Endometrium (tissue), 2 donors: ENCODE data around the gene PRELP.
"Not testable (repeated sequence)": the region's sequence is repeated elsewhere in the genome, so short reads cannot be mapped to it uniquely, and the experiment has no call there.

Experiments
- FAIRE-seq: peaks from 2 replicates; lab custom pipeline; 2012; peaks lifted over from hg19 to GRCh38; lab: Jason Lieb, UNC
- donor health status: control.
- donor health status: control.

The PRELP gene

DNA sequence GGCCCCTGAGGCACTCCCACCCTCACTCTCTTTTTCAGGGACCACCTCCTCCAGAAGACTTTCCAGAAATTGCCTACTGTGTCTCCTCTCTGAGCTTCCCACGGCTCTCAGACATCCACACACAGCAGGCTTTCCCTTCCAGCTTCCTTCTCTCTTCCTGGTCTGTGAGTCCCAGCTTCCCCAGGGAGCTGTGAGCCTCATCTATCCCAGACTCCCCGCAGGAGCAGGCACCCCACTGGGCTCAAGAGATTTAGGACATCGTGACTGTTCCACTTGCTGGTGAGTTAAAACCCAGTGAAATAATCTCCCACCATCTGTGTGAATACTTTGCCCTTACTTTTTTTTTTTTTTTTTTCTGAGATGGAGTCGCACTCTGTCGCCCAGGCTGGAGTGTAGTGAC lies 22.0 kb upstream of the PRELP start:
- FAIRE-seq = no peak

DNA sequence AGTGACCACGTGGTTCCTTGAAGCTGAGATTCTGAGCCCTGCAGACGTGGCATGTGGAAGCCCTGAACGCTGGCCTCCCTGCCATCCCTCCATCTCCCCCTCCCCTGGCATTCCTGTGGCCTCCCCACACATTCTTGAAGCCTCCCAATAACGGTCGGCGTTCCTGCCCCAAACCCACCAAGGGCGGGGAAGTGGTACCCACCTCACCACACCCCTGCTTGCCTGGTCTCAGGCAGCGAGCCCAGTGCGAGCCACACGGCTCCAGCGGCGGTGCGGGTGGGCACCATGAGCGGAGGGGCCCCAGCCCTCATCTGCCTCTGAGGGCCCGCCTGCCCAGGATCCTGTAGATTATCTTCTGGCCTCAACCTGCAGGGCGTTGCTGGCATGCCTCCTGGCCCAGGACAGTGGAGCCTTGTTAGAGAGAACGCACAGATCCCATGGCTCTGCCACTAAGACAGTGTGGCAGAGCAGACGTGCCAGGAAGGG lies 20.6 kb upstream of the PRELP start:
- FAIRE-seq = no peak

DNA sequence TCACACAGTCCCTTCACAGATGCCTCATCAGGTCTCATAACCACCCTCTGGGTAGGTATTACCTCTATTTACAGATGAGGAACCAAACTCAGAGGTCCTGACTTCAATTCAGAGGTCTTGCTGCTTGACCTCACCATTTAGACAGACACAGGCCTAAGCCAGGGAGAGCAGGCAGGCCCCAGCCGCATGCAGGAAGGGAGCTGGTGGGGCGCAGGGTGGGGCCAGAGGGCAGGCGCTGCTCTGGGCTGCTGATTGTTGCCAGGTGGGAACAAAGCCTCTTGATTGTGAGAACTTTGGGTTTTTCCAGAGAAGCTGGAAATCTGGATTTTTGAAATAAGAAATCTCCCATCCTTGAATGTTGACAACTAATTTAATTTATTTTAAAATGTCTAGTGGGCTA lies 19.9 kb upstream of the PRELP start:
- no peak for FAIRE-seq

DNA sequence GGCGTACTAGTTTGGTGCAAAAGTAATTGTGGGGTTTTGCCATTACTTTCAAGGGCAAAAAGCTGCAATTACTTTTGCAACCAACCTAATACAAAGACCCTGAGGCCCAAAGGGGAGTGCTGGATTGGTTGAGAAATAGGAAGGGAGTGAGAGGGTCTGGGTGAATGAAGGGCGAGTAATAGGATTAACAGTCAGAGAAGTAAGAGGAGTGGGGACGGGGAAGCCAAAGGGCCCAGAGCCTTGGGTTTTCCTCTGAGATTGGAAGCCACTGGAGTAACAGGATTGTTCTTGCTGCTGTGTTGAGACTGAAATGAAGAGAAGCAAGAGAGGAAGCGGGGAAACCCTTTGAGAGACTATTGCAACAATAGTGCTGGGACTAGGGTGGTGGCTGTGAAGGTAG lies 19.0 kb upstream of the PRELP start:
- no peak for FAIRE-seq

DNA sequence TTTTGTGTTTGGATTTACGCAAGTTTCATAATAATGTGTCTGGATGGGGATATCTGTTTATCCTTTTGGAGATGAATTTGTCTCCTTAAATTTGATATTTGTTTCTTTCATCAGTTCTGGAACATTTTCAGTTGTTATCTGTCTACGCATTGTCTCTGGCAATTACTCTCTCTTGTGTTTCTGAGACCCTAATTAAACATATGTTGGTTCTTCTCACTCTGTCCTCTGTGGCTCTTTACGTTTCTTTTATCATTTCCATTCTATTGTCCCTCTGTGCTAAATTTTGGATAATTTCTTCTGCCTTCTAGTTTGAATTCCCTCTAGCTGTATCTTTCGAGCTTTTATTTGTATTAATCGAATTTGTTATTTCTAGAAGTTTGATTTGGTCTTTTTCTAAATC lies 17.5 kb upstream of the PRELP start:
- no peak for FAIRE-seq

DNA sequence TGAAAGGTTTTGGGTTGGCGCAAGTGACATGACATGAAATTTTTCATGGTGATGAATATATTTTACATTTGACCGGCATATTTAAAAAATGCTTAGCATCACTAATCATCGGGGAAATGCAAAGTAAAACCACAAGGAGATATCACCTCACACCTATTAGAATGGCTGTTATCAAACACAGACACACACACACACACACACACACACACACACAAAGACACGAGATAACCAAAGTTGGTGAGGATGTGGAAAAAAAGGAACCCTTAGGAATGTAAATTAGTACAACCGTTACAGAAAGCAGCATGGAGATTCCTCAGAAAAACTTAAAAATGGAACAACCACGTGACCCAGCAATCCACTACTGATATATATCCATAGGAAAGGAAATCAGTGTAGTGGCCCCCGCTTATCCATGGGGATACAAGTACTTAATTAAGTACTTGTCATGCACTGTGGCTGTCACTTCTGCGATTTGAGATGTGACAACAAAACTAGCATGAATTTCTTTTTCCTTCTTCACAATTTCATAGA lies 15.9 kb upstream of the PRELP start:
- no peak for FAIRE-seq

DNA sequence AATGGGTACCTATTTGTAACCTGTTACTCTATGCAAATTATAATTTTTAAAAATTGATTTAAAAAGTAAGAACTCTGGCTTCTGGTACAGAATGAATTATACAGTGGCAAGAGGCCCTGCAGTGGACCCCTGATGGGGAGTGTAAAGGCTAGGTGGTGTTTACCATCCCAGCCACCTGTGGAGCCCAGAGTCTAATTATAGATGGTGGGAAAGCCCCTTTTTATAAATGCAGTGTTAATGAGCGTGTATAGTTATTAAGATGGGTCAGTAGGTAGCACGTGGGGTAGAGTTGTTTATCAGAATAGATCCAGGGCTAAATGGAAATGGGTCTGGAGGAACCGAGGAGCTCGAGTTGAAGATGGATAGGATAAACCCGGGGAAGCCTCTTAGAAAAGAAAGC lies 13.9 kb upstream of the PRELP start:
- no peak for FAIRE-seq

DNA sequence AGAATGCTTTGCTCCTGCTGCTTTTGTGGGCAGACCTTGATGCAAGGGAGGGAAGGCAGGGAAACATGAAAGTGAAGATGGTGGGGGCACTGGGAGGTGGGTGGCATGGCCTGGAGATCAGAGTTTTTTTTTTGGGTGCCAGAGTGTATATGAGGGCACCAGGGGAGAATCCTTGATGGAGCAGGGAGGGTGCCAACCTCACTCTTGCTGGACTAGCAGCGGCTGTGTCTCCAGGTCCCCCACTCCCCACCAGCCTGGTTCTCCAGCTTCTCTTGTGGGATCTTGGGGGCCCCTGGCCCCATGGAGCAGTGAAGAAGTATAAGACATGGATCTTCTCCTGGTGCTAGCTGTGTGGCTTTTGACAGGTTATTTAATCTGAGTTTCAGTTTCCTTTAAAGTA lies 13.5 kb upstream of the PRELP start:
- no peak for FAIRE-seq

DNA sequence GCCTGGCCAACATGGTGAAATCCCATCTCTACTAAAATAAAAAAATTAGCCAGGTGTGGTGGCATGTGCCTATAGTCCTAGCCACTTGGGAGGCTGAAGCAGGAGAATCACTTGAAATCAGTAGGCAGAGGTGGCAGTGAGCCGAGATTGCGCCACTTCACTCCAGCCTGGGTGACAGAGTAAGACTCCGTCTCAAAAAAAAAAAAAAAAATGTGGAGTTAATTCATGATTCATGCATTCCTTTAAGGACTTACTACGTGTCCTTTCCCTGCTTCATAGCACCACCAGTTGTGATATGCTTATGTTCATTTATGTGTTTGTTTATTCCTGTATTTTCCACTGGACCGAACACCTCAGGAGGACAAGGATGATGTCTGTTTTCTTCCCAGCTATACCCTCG lies 12.7 kb upstream of the PRELP start:
- no peak for FAIRE-seq

DNA sequence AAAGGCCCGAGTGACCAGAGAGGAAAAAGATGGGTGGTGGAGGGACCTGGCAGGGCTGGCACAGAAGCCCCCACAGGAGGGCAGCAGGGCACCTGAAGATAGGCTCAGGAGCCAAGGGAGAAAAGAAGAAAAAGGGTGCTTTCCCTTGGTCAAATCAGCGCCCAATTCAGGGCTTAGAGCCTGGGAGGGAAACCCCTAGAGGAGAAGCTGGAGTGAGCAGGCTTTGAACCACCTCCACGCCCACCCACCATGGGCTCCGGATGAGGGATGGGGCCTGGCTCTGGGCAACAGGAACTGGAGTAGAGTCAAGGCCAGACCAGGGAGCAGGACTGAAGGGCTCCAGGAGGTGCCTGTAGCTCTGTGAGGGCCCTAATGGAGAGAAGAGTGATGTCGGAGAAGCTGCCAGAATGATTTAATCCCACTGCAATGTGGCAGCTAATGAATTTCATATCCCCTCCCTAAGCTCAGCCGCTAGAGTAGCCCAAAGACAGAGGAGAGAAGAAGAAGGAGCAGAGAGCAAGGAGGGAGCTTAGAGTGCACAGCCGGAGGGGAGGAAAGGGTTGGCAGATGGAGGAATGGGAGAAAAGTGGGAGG lies 12.0 kb upstream of the PRELP start:
- no peak for FAIRE-seq

DNA sequence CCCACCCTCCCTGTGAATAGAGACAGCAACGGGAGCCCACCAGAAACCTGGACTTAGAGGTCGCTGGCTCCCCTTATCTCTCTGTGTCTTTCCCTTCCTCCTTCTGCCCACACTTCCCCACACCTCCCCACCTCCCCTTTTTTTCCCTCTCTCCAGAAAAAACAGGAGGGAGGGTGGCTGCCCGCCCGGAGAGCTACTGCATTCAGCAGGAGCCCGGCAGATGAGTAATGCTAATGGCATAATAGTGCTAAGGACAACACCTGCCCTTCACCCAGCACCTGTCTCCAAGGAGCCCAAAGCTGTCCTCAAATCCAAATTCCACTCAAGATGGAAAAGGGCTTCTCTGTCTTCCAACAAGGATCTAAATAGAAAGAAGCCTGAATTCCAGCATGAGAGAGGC lies 11.4 kb upstream of the PRELP start:
- no peak for FAIRE-seq

DNA sequence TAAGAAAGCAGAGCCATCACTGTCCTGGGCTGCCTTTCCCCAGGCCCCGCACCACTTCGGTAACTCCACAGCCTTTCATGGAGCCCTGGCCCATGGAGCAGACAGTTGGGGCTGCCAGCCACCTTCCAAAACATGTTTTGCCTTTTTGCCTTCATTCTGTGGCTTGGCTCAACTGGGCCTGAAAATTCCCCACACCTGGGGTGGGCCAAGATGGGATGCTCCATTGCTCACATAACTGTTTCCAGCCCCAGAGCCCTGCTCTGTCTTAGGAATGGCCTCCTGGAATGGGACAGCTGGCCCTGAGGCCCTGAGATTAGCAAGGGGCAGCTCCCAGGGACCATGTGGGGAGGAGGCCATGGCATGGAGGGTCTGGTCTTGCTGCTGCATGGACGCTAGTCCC lies 10.9 kb upstream of the PRELP start:
- no peak for FAIRE-seq

DNA sequence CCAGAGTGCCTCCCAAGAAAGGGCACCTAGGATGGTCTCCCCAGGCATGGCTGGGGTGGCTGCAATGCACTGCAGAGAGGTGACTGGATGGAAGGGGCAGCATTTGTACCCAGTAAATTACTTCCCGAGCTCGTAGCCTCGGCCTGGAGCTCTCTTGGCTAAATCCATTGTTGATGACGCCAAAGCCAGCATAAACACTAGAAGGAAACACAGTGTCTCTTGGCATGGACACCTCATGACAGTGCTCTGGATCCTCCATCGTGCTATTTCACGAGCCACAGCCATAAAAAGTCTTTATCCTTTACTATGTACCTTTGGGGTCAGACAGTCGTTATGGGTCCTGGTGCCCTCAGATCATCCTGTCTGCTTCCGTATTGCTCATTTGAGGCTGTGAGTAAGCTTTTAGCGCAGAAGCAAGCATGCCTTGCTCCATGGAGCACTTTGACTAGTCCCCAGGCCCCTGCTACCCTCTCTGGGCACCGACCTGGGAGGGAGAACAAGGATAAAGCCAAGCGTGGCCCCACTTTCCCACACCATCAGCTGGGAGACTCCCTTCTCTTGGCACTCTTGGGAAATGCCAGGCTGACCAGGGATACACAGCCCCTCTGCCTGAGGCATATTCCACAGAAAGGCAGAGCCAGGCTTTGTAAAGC lies 10.3 kb upstream of the PRELP start:
- FAIRE-seq = no peak

DNA sequence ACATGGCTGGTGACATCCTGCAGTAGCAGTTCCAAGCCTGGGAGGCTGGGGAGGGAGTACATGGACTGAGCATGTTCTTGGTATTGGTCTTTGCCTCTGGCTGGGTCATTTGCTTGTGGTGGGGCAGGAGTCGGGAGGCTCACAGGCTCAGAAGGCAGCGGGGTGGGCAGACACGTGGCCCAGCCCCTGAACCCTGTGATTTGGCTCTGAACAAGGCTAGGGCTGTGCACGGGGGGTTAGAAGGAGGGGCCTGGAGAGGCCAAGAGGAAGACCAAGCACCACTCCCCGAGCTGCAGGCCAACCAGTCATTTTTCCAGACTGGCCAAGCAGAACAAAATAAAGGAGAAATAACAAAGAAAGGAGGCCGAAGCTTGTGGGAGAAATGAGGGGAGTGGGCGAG lies 9.7 kb upstream of the PRELP start:
- no peak for FAIRE-seq

DNA sequence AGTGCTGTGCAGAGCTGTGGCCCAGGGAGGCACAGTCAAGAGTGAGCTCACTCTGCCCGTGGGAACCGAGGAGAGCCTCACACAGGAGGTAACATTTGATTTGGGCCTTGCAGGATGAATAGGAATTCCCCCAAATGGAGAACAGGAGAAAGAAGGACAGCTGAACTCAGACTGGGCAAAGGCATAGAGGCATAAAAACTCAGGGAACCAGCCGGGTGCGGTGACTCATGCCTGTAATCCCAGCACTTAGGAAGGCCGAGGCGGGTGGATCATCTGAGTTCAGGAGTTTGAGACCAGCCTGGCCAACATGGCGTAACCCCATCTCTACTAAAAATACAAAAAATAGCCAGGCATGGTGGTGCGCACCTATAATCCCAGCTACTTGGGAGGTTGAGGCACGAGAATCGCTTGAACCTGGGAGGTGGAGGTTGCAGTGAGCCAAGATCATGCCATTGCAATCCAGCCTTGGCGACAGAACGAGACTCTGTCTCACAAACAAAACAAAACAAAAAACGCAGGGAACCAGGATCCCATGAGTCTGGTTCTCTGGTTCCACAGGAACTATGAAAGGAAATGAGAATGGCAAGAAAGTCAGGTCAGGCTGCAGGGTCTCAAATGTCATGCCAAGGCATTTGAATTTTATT lies 8.6 kb upstream of the PRELP start:
- FAIRE-seq = not testable (repeated sequence)

DNA sequence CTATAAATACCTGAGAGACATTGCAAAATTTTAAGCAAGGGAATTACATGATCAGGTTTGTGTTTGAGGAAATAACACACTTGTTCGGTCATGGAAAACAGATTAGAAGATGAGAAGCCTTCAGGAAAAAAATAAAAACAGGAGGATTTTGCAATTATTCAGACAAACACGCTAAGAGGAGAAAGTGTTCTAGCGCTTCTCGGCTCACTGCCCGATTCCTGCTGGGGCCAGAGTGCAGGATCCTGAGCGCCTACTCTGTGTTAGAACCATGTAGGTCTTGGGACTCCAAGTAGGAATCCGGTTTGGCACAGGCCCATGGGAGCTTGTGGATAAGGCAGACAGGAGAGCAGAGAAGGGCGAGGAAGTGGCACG lies 8.1 kb upstream of the PRELP start:
- no peak for FAIRE-seq

DNA sequence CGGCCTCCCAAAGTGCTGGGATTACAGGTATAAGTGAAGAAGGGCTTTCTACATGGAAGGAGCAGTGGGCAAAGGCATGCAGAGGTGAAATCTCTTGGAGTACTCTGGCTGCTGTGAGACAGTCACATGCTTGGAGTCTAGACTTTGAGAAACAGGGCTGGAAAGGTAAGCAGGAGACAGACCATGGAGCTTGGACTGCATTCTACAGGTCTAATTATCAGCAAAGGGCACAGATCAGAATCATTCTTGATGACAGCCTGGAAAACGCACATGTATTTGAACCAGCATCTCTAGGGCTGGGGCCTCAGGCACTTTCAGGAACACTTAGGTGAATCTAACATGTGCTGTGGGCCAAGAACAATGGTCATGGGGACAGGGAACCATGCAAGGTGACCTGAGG lies 7.3 kb upstream of the PRELP start:
- FAIRE-seq = no peak

DNA sequence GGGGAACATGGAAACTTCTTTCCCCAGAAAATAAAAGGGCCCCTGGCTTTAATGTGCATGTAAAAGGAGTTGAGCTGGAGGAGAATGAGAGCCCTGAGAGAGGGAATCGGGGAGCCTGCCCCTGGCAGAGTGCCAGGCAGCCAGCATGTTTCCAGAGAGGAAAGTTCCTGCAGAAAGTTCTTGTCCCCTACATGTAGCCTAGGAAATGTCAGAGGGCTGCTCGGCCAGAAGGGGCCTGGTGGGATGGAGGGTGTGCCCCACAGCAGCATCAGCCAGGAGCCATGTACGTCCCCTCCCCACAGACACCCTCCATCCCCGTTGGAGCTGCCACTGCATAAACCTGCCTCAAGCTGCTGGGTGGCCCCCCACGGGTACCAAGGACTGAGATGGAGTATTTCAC lies 5.4 kb upstream of the PRELP start:
- FAIRE-seq = no peak

DNA sequence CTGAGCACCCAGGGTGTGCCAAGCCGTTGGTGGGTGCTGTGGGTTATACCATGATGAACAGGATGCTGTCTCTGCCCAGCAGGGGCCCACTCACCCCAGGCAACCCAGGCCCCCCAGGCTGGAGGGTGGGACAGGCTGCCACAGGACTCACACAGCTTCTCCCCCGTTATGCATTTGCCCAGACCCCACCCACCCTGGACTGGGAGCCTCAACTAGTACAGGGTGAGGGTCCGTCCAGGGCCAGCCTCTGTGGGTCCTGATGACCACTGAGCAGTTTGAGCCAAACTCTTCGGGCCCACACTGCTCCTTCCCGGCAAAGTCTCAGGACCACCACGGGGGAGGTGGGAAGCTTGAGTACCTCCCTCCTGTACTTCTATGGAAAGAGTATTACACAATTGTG lies 3.8 kb upstream of the PRELP start:
- FAIRE-seq = no peak

DNA sequence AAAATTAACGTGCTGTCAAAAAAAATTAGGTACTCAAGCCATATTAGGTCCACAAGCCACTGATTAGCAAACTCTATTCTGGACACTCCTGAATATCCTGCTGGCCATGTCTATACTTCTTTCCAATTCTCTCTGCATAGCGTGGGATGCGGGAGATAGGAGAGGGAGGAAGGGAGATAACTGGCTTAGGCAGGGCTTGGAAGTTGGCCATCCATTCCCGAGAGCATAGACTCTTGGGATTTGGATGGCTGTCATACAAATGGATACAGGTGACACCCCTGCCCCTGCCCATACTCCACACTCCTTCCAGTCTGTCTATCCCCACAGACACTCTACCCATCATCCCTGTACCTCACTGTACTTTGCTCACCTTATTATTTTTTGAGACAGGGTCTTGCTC lies 2.3 kb upstream of the PRELP start:
- FAIRE-seq = no peak

DNA sequence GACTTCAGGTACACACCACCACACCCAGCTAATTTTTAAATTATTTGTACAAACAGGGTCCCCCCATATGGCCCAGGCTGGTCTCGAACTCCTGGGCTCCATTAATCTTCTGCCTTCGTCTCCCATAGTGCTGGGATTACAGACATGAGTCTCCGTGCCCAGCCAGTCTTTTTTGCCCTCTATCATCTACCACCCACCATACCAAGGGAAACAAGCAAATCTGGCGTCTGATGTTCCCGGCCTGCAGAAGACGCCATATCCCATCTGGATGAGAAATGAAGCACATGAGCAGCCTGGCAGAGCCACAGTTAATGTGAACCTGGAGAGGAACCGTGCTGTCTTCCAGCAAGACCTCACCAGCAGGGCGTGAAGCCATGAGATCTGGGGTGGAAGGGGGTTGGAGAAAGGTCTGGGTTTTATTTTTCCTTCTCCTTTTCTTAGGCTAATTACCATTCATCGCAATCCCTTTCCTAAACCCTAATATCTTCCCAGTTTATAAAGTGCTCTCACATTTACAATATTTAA lies 1.8 kb upstream of the PRELP start:
- FAIRE-seq = no peak

DNA sequence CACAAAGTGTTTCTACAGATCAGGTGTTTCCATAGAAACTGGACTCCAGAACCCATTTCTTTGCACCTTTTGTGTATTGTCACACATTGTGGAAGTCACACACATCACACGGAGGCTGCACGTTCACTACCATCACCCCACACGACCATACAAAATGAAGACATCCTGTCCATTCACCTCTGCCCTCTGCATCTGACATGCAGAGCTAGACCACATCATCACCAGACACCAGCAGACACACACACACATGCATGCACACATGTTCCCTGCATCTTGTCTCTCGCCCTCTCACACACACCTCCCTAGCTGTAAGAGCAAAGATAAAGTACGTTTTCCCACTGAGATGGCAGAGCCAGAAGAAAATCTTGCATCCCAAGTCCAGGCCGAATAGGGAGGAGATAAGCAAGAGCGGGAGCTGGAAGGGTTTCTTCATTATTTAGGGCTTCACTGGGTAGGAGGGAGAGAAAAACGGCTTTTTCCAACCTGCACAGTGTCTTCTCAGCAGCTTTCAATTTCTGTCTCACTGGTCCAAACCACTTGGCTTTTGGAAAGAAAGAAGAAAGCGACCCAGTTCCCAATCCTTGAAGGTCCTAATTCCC lies 709 bp downstream of the PRELP start:
- no peak for FAIRE-seq

DNA sequence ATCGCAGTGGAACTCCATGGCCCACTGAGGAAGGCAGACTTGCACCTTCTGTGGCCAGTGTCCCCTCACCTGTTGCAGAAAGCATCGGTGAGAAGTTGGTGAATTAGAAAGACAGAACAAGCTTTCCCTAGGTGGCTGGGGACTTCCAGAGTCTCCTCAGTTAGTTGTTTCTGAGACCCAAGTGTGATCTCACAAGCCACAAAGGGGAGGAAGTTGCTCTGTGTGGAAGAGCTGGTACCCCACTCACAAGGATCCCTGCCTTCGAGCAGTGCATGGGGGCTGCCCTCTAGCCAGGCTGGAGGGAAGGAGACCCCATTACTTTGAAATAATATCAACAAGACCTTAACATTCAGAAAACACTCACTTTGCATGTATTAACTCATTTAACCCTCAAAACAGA lies 2.1 kb downstream of the PRELP start:
- FAIRE-seq = no peak
